ENCODE measurements around the gene STXBP5.

STXBP5 gene

DNA sequence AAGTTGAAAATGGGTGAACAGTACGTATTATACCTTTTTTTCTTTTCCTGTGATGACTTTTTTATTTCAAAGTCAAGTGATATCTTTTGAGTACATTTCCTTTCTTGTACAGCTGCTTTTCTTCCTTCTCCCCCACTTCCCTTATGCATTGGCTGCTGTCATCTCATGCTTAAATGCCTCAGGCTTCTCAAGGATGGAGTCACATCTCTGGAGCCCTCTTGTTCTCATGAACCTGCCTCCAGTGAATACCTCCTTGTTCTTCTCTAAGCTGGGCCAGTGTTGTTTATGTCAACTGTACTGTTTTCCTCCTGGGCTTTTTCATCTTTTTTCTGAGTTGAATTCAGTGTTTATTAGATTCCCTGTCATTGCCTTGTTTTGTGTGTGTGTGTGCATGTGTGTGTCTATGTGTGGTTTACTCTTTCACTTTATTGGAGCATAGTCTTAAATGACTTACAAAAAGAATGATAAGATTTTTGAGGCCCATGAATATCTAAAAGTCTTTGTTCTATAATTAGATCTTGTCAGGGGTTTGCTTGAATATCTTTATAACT lies 23.6 kb downstream of the STXBP5 start:
- no peak for TF ChIP-seq ZFX (IDR thresholded peaks at IDR 0.05)
- TF ChIP-seq, protein P1, sequence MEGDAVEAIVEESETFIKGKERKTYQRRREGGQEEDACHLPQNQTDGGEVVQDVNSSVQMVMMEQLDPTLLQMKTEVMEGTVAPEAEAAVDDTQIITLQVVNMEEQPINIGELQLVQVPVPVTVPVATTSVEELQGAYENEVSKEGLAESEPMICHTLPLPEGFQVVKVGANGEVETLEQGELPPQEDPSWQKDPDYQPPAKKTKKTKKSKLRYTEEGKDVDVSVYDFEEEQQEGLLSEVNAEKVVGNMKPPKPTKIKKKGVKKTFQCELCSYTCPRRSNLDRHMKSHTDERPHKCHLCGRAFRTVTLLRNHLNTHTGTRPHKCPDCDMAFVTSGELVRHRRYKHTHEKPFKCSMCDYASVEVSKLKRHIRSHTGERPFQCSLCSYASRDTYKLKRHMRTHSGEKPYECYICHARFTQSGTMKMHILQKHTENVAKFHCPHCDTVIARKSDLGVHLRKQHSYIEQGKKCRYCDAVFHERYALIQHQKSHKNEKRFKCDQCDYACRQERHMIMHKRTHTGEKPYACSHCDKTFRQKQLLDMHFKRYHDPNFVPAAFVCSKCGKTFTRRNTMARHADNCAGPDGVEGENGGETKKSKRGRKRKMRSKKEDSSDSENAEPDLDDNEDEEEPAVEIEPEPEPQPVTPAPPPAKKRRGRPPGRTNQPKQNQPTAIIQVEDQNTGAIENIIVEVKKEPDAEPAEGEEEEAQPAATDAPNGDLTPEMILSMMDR (conservative IDR thresholded peaks at IDR 0.05), result no peak
- no peak overlapping the region for H3K27ac ChIP-seq

DNA sequence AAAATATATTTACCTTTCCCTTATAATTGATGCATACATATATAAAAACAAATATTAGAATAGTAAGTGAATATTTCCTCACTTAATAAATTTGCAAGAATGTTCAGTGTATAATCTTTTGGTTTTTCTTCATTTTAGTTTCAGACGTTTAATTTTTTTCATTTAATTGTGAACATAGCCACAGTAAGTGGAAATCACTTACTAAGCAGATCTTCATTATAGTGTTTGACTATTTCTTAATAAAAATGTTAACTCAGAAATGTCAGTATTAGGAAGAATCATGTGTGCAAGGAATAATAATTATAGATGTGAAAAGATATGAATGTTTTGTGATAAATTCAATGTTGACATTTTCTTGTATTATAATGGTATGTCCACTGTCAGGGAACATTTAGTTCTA lies 27.4 kb downstream of the STXBP5 start:
- TF ChIP-seq, protein P1 (conservative IDR thresholded peaks at IDR 0.05), result no peak
- TF ChIP-seq ZFX (IDR thresholded peaks at IDR 0.05), result no peak
- H3K27ac ChIP-seq, result no peak overlapping the region

DNA sequence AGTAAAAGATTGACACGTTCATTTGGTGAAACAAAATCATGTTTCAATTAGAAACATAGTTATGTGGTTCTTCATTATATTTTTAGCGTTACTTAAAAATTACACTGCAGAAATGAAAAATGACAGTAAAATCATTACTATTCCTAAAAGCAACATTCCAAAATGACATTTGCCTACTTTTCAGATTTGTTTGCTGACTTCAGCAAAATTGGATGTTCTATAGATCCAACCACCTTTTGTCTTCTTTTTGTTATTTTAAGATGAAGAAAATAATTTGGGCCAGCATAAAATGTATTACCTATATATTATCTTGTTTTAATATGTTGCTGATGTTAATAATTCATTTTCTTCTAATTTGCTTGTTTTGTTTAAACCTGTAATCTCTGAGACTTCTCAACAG lies 30.5 kb downstream of the STXBP5 start:
- no peak overlapping the region for H3K27ac ChIP-seq
- TF ChIP-seq, protein P1 (conservative IDR thresholded peaks at IDR 0.05), result no peak
- TF ChIP-seq ZFX (IDR thresholded peaks at IDR 0.05), result no peak

DNA sequence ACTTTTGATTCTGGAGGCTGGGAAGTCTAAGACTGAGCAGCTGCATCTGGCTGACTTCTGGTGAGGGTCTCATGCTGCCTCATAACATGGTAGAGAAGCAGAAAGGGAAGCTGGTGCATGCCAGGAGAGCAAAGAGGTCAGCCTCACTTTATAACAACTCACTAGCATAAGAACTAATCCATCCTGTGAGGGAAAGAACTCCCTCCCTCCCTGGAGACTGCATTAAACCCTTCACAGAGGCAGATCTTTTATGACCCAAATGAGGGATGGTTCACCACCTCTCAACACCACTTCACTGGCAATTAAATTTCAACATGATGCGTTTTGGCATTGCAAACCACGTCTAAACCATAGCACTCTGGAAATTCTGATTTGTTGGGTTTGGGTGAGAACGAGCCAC lies 33.9 kb downstream of the STXBP5 start:
- no peak overlapping the region for H3K27ac ChIP-seq
- TF ChIP-seq, protein P1 (conservative IDR thresholded peaks at IDR 0.05), result no peak
- no peak for TF ChIP-seq ZFX (IDR thresholded peaks at IDR 0.05)

DNA sequence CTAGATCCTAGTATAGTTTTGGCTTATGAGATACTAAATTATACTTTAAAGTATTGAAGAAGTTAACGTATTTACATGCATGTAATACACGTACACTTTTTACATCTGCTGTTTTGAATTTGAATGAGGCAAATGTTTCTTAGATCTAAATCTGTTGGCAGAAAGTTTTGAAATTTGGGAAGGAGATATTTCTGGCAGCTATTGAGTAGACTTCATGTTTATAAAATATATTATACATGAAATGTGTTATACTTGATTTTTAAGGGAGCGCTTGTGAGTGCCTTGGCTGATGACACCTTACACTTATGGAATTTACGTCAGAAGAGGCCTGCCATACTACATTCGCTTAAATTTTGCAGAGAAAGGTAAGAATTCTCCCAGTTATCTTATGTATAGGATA lies 34.7 kb downstream of the STXBP5 start:
- TF ChIP-seq, protein P1 (conservative IDR thresholded peaks at IDR 0.05), result no peak
- TF ChIP-seq ZFX (IDR thresholded peaks at IDR 0.05), result no peak

DNA sequence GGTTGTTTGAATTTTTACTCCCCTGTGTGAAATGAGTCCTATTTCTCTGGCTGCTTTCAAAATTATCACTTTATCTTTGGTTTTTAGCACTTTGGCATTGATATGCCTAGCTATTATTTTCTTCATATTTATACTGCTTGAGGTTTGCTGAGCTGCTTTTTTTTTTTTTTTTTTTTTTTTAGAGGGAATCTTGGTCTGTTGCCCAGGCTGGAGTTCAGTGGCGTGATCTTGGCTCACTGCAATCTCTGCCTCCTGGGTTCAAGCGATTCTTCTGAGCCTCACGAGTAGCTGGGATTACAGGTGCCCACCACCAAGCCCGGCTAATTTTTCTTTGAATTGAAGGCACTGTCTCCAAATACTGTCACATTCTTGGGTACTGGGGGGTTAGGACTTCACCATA lies 40.6 kb downstream of the STXBP5 start:
- TF ChIP-seq, protein P1 (conservative IDR thresholded peaks at IDR 0.05), result no peak
- no peak for TF ChIP-seq ZFX (IDR thresholded peaks at IDR 0.05)

More for the DNA sequence above, 34.7 kb downstream of the STXBP5 start:
- H3K27ac ChIP-seq, result no peak overlapping the region

DNA sequence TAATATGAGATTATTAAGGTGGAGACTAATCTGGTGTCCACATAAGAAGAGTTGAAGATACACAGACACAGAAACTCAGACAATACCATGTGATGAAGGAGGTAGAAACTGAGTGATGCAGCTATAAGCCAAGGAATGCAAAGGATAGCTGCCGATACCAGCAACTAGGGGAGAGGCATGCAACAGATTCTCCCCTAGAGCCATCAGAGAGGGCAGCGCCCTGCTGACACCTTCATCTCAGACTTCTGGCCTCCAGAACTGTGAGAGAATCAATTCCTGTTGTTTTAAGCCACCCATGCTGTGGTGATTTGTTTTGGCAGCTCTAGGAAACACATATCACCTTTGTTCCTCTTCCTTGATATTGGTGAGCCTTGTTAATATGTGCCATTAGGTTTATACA lies 41.5 kb downstream of the STXBP5 start:
- TF ChIP-seq, protein P1 (conservative IDR thresholded peaks at IDR 0.05), result no peak
- no peak for TF ChIP-seq ZFX (IDR thresholded peaks at IDR 0.05)
- no peak overlapping the region for H3K27ac ChIP-seq

More for the DNA sequence above, 40.6 kb downstream of the STXBP5 start:
- H3K27ac ChIP-seq, result no peak overlapping the region
